ENCODE data around the gene KLHL14.
"Not testable (repeated sequence)": the region's sequence is repeated elsewhere in the genome, so short reads cannot be mapped to it uniquely, and the experiment has no call there.

KLHL14 gene

GRCh38 chr18:32772581-32773381 is at the start of gene KLHL14:
TSS of gene KLHL14 (minus strand) at chr18:32773023. CDS start at chr18:32770591, 2,432 bp downstream.
- DNase-seq = no peak

- DNase-seq = no peak
Observed at GRCh38 chr18:32822197-32822596, 49.4 kb upstream of the KLHL14 start.

GRCh38 chr18:32815881-32816280 is 43.1 kb upstream of the KLHL14 start:
- DNase-seq = no peak

DNA sequence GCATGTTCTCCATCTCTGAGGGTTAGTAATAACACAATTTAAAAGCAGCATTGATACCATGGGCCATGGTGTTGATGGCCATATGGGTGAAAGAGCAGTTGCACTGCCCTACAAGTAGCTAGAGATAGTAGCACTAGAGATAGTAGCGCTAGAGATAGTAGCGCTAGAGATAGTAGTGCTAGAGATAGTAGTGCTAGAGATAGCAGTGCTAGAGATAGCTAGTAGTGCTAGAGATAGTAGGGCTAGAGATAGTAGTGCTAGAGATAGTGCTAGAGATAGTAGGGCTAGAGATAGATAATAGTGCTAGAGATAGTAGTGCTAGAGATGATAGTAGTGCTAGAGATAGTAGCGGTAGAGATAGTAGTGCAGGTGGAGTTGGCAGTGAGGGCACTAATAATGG is 39.5 kb upstream of the KLHL14 start:
- DNase-seq = no peak

- no peak for DNase-seq
Observed at GRCh38 chr18:32810314-32810713, 37.5 kb upstream of the KLHL14 start.

- DNase-seq = no peak
Observed at GRCh38 chr18:32805354-32805753, 32.5 kb upstream of the KLHL14 start.

DNA sequence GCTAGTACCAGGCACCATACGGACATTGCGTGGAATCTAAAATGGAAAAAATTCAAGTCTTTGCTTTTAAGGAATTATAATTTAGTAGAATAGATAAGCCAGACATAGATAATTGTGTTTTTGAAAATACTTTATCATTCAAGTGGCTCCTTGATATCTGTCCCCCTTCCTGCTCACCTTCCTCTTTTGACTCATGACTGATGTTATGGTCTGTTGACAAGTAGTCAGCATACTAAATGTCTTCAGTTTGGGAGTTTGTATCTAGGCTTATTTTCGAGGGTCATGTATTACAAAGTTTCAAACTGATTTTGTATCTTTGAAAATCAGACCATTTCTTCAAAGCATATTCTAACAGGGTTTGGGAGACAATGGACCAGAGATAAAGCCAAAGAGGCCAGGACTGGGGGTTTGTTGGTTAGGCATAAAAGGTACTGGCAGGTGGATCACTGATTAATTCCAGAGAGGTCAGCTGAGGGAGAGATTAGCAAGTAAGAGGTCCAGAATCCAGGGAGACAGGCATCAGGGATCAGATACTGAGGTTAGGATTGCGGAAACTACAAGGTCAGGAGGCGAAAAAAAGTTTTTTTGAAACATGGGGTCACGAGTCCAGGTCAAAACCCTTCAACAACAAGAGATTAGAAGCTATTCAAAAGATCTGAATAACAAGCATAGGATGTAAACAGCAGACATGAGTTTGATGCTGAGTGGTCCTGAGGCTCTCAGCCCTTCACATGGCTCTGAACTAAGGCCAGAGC is 31.5 kb upstream of the KLHL14 start:
- DNase-seq = no peak

GRCh38 chr18:32803568-32803967 is 30.7 kb upstream of the KLHL14 start:
- DNase-seq = no peak

GRCh38 chr18:32802591-32803451 is 30.0 kb upstream of the KLHL14 start:
- no peak for DNase-seq

DNA sequence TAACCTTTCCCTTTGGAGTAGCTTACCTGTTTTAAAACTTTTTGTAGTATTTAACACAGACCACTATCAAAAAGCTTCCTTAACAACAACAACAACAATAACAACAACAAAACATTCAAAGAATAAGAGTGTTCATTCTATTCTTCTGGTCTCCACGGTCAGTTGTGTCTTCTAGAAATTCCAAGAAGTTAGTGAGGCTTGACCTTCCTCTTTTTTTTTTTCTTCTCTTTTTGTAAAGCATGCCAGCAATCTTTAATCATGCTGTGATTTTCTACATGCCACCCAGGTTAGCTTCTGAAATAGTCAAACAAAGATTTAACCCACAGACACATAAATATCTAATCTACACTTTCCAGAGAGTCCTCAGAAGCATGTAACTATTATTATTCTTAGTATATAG is 28.4 kb upstream of the KLHL14 start:
- DNase-seq = no peak

GRCh38 chr18:32798209-32798960 is 25.6 kb upstream of the KLHL14 start:
- DNase-seq = no peak

- DNase-seq = not testable (repeated sequence)
Observed at GRCh38 chr18:32794667-32795066, 21.8 kb upstream of the KLHL14 start.

DNA sequence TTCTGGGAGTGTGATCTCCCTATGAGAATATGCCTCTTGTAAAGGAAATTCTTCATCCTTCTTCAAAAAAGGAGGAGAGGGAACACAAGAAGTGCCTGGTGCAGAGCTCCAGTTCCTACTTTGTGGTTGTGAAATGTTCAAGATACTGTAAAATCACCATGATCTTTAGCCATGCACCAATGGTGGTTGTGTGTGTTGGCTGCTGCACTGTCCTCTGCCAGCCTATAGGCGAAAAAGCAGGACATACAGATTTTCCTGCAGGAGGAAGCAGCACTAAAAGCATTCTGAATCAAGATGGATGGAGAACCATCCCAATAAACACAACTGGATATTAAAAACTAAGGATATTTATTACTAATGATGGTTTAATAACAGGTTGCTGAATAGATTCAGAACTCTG is 6.2 kb upstream of the KLHL14 start:
- no peak for DNase-seq

GRCh38 chr18:32777049-32777448 is 4.2 kb upstream of the KLHL14 start:
- no peak for DNase-seq

DNA sequence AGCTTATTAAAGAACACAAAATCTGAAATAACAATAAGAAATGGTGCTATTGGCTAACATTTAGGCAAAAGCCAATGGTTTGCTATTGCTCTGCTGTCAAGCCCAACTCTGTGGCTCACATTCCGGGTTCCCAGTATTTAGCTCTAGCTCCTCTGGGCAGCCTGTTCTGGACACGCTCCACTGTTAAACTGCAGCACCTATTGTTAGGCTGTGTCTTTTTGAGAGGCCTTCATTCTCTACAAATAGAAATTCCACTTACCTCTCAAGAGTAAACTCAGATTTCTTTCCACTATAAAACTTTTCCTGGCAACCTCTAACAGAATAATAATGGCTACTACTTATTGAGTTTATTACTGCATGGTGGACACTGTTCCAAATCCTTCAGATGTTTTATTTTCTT is 3.7 kb upstream of the KLHL14 start:
- DNase-seq = no peak

DNA sequence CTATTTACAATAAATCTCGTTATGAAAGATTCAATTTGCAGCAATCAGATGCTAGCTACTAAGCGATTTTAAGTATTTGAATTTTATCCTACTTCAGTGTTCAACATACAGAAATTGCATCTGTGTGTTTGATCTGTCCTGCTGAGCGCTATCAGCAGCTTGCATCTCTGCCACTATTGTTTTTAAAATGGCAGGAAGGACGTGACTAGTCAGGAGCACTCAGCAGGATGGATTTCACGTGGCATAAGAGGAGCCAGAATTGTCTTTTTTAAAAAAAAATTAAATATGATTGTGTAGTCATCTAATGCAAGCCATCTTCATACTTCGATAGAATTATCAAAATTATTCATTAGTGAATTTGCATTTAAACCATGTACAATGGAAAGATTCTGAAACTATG is 2.8 kb upstream of the KLHL14 start:
- DNase-seq = no peak

GRCh38 chr18:32773382-32773712 is 524 bp upstream of the KLHL14 start:
- no peak for DNase-seq

GRCh38 chr18:32771871-32772580 is 797 bp downstream of the KLHL14 start:
- no peak for DNase-seq

GRCh38 chr18:32771169-32771751 is 1.6 kb downstream of the KLHL14 start:
- DNase-seq = peak; percentile 6

DNA sequence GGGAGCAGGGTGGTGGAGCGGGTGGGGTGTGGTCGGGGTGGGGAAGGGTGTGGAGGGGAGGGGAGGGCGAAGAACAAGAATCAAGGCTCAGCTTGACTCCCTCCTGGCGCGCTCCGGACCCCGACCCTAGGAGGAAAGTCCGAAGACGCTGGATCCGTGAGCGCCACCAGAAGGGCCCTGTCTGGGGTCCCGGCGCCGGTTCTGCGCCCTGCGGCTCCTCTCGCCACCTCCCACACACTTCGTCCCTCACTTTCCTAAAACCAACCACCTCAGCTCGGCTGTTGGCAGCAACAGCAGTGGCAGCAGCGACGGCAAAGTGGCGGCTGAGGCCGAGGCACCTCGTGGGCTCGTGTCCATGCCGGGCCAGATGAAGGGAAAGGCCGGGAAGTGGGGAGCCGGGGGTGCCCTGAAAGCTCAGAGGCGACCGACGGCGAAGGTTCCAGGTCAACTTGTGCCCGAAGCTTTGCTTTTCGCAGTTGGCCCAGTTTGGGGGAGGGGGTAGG is 2.1 kb downstream of the KLHL14 start:
- DNase-seq = no peak

DNA sequence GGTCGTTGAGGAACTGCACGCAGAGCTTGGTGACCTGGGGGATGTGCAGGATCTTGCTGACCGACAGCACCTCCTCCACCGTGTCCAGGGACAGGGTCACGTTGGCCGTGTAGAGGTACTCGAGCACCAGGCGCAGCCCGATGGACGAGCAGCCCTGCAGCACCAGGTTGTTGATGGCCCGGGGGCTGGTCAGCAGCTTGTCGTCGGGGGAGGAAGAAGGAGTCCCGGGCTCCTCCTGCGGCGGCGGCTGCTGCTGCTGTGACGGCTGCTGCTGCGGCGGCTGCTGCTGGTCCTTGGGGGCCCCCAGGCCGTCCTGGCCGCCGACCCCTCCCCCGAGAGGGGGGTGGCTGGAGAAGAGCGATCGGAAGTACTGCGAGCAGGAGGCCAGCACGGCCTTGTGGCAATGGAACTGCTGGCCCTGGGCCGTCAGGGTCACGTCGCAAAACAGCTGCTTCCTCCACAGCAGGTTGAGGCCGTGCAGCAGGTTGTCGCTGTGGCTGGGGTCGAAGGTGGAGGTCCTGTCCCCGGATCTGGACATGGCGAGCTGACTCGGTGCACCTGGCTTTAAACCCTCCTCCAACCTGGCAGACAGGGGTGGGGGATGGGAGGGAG is 2.7 kb downstream of the KLHL14 start:
- DNase-seq = no peak

Data from hematopoietic multipotent progenitor cell treated with erythropoietin and hydrocortisone succinate and interleukin-3 and kit ligand, for 6 days (in vitro differentiated cells).